Endodermal cell (in vitro differentiated cells): Measurements from ENCODE around the gene APOA5. TPM values are rescaled to one million over a fixed set of nuclear protein-coding genes. Genes with fewer than 3 reads are reported as not detected.
"Not testable (repeated sequence)": the region's sequence is repeated elsewhere in the genome, so short reads cannot be mapped to it uniquely, and the experiment has no call there.

Source experiments
- DNase-seq: peaks from one replicate; pipeline ENCODE4 v3.0.0-alpha.2; 2017
- H3K27ac ChIP-seq: 2 replicates; pipeline ENCODE4 v1.5.1; 2013; ENCODE audit warnings: mild to moderate bottlenecking, low read depth, low read length, moderate library complexity
- H3K27me3 ChIP-seq: 2 replicates; pipeline ENCODE4 v1.6.1; 2013; ENCODE audit warnings: mild to moderate bottlenecking, low read length, moderate library complexity; ENCODE audit not compliant: insufficient read depth, control insufficient read depth, poor library complexity, severe bottlenecking
- H3K36me3 ChIP-seq: 2 replicates; pipeline ENCODE4 v1.7.0; 2013; ENCODE audit warnings: mild to moderate bottlenecking, low read length, moderate library complexity; ENCODE audit not compliant: control insufficient read depth, insufficient read depth
- H3K4me1 ChIP-seq: one replicate; pipeline ENCODE4 v1.7.0; 2013; ENCODE audit warnings: low read length; ENCODE audit not compliant: control insufficient read depth, insufficient read depth
- H3K4me3 ChIP-seq: 2 replicates; pipeline ENCODE4 v1.5.1; 2013; ENCODE audit warnings: mild to moderate bottlenecking, low read length, moderate library complexity
- H3K9ac ChIP-seq: 2 replicates; pipeline ENCODE4 v1.6.1; 2013; ENCODE audit warnings: mild to moderate bottlenecking, low read length, moderate library complexity; ENCODE audit not compliant: poor library complexity, severe bottlenecking; ENCODE audit errors: extremely low read depth
- H3K9me3 ChIP-seq: 2 replicates; pipeline ENCODE4 v1.6.1; 2013; ENCODE audit warnings: mild to moderate bottlenecking, low read length, moderate library complexity; ENCODE audit not compliant: control insufficient read depth
- H3K27ac Mint-ChIP-seq: 2 replicates; pipeline ENCODE4 v1.8.0; 2020; ENCODE audit warnings: mixed read lengths
- H3K27me3 Mint-ChIP-seq: 2 replicates; pipeline ENCODE4 v1.8.0; 2021; ENCODE audit warnings: mild to moderate bottlenecking, mixed read lengths; ENCODE audit not compliant: insufficient read depth
- H3K36me3 Mint-ChIP-seq: 2 replicates; pipeline ENCODE4 v1.8.0; 2020; ENCODE audit warnings: low read depth, mixed read lengths
- H3K4me1 Mint-ChIP-seq: 2 replicates; pipeline ENCODE4 v1.8.0; 2020; ENCODE audit warnings: mixed read lengths
- H3K4me3 Mint-ChIP-seq: 2 replicates; pipeline ENCODE4 v1.8.0; 2020; ENCODE audit warnings: mild to moderate bottlenecking, moderate library complexity, mixed read lengths
- H3K9me3 Mint-ChIP-seq: 2 replicates; pipeline ENCODE4 v1.8.0; 2020; ENCODE audit warnings: mild to moderate bottlenecking, mixed read lengths
- WGBS, 2 experiments: methylation state at CpG; one replicate each; pipeline versions ENCODE4 v1.1.5 to v1.1.7; 2013; ENCODE audit warnings: missing lambda C conversion rate in 2 of 2, mixed read lengths in 1 of 2; ENCODE audit not compliant: insufficient coverage in 1 of 2, insufficient read length in 1 of 2; 5-methylcytosine and 5-hydroxymethylcytosine counted together
- total RNA-seq, 2 donors: library from RNA; stranded (reverse); fragmentation: NEBNext Ultra II Directional in 1 of 2; extraction: Animal tissue kit (Norgen Biotek cat#: 25700) in 1 of 2; gene quantifications; 2 replicates in 1 of 2; 3 replicates in 1 of 2; pipeline ENCODE4 v1.2.1, GENCODE V29; 2021
- TF ChIP-seq, protein P1 (sequence below): fragments of 200-600 bp; sonication (generic); conservative IDR thresholded peaks from 2 replicates; pipeline ENCODE4 v1.5.0; 2021; ENCODE audit warnings: antibody characterized with exemption, mild to moderate bottlenecking

Gene APOA5
- total RNA-seq, 2 donors from 2014 or later = not detected

DNA sequence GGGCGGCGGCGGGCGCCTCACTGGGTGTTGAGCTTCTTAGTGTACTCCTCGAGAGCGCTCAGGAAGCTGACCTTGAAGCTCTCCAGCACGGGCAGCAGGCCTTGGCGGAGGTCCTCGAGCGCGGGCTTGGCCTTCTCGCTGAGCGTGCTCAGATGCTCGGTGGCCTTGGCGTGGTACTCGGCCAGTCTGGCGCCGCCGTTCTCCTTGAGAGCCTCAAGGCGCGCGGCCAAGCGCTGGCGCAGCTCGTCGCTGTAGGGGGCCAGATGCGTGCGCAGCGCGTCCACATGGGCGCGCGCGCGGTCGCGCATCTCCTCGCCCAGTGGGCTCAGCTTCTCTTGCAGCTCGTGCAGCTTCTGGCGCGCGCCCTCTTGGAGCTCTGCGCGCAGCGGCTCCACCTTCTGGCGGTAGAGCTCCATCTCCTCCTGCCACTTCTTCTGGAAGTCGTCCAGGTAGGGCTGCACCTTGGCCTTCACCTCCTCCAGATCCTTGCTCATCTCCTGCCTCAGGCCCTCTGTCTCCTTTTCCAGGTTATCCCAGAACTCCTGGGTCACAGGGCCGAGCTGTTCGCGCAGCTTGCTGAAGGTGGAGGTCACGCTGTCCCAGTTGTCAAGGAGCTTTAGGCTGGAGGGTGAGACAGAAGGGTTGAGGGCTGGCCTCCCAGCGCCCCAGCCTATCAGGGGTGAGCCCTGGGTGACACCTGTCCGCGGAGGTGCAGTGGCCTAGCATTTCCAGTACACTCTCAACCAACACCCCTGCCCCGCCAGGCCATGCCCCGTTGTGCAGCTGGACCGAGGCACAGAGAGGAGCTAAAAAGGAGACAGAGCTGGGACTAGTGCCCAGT, 44.3 kb upstream of the APOA5 start:
- Mint-ChIP-seq H3K4me3 (peak overlapping the region; percentile 52), H3K4me1 (peaks cover 42% of the 10 kb centered on the region), H3K27me3 (peaks cover 13% of the 10 kb centered on the region), H3K9me3 (peaks cover 11% of the 10 kb centered on the region), H3K36me3 (peaks cover 2% of the 10 kb centered on the region), H3K27ac (no peak overlapping the region)
- H3K27me3 ChIP-seq = no peaks in the 10 kb centered on the region
- H3K4me1 ChIP-seq = peaks cover 24% of the 10 kb centered on the region
- H3K4me3 ChIP-seq = peak overlapping the region; percentile 56
- no peak overlapping the region for H3K27ac ChIP-seq
- no peaks in the 10 kb centered on the region for H3K36me3 ChIP-seq
- peak; percentile 96 for DNase-seq
- H3K9me3 ChIP-seq = no peaks in the 10 kb centered on the region
- TF ChIP-seq, protein P1, sequence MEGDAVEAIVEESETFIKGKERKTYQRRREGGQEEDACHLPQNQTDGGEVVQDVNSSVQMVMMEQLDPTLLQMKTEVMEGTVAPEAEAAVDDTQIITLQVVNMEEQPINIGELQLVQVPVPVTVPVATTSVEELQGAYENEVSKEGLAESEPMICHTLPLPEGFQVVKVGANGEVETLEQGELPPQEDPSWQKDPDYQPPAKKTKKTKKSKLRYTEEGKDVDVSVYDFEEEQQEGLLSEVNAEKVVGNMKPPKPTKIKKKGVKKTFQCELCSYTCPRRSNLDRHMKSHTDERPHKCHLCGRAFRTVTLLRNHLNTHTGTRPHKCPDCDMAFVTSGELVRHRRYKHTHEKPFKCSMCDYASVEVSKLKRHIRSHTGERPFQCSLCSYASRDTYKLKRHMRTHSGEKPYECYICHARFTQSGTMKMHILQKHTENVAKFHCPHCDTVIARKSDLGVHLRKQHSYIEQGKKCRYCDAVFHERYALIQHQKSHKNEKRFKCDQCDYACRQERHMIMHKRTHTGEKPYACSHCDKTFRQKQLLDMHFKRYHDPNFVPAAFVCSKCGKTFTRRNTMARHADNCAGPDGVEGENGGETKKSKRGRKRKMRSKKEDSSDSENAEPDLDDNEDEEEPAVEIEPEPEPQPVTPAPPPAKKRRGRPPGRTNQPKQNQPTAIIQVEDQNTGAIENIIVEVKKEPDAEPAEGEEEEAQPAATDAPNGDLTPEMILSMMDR = peak; percentile 83
- WGBS, 2 experiments = 22 to 56% methylated on average over 14 to 57 of the region's 57 CpGs
- H3K9ac ChIP-seq = no peak overlapping the region

DNA sequence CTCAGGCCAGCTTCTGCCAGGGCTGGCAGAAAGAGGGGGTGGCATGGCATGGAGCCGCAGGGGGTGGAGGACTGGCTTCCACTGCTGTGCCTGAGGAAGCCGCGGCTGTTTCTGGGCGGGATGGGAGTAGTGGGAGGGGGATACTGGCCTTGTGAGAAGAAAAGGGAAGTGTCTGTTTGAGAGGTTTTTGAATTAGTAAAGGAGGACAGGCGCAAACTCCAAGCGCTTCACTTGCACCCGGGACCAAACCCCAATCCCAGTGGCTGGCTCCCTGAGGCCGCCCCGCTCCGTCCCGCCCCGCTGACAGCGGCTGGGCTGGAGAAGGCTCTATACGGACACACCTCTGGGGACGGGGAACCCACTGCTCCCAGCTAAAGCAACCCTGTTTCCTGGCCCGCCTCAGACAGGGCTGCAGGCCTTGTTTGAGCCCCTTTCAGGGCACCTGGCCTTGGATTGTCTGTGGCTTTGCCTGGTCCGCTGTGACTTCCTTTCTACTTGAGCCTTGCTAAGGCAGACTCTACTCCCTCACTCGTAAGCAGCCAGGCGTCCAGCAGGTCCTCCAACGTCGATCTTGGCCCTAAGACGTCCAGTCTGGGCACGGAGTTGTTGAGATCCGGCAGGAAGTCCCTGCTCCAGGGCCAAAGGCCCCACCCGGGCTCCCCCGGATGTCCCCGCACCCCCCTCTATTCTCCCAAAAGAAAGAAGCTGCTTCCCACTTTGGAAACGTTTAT, 43.5 kb upstream of the APOA5 start:
- Histone ChIP-seq H3K36me3 (no peaks in the 10 kb centered on the region), H3K27me3 (no peaks in the 10 kb centered on the region), H3K27ac (no peak overlapping the region), H3K4me3 (peak overlapping the region; percentile 56), H3K9me3 (no peaks in the 10 kb centered on the region), H3K9ac (no peak overlapping the region), H3K4me1 (peaks cover 24% of the 10 kb centered on the region)
- WGBS, 2 experiments = 75 to 88% methylated on average over 13 to 28 of the region's 28 CpGs
- H3K36me3 Mint-ChIP-seq = peaks cover 2% of the 10 kb centered on the region
- peaks cover 13% of the 10 kb centered on the region for H3K27me3 Mint-ChIP-seq
- H3K4me1 Mint-ChIP-seq = peaks cover 34% of the 10 kb centered on the region
- DNase-seq = peak; percentile 71
- H3K27ac Mint-ChIP-seq = no peak overlapping the region
- peaks cover 11% of the 10 kb centered on the region for H3K9me3 Mint-ChIP-seq
- H3K4me3 Mint-ChIP-seq = peak overlapping the region; percentile 52
- TF ChIP-seq, protein P1 = no peak

- H3K4me3 Mint-ChIP-seq, H3K27ac Mint-ChIP-seq, H3K4me3 ChIP-seq, DNase-seq, H3K27ac ChIP-seq, H3K36me3 ChIP-seq, H3K9me3 ChIP-seq, H3K27me3 ChIP-seq, H3K36me3 Mint-ChIP-seq, H3K9ac ChIP-seq: not testable (repeated sequence)
- Mint-ChIP-seq H3K9me3 (peaks cover 11% of the 10 kb centered on the region), H3K27me3 (peaks cover 13% of the 10 kb centered on the region), H3K4me1 (peaks cover 28% of the 10 kb centered on the region)
- 76 to 81% methylated on average over 12 to 13 of the region's 13 CpGs for WGBS, 2 experiments
- peaks cover 24% of the 10 kb centered on the region for H3K4me1 ChIP-seq
Observed at GRCh38 chr11:116834535-116835041, 42.9 kb upstream of the APOA5 start.
